HG02943 (cell line): ENCODE data around the gene ATAD5.
"Not testable (repeated sequence)": the region's sequence is repeated elsewhere in the genome, so short reads cannot be mapped to it uniquely, and the experiment has no call there.

Source experiments
- ATAC-seq: cut with Tn5 transposase; IDR thresholded peaks from one replicate; pipeline ENCODE4 v1.9.1; 2021; ENCODE audit warnings: mild to moderate bottlenecking, low read depth, moderate library complexity; ENCODE audit not compliant: unreplicated experiment

Gene ATAD5

DNA sequence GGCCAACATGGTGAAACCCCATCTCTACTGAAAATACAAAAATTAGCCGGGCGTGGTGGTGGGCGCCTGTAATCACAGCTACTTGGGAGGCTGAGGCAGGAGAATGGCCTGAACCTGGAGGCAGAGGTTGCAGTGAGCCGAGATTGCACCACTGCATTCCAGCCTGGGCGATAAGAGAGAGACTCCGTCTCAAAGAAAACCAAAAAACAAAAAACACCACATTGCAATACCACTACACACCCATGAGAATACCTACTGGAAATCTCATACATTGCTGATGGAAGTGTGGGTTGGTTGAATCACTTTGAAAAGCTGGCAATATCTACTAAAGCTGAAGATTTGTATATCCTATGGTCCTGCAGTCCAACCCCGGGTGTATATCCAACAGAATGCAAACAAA, 78.4 kb downstream of the ATAD5 start:
- ATAC-seq, result not testable (repeated sequence)

DNA sequence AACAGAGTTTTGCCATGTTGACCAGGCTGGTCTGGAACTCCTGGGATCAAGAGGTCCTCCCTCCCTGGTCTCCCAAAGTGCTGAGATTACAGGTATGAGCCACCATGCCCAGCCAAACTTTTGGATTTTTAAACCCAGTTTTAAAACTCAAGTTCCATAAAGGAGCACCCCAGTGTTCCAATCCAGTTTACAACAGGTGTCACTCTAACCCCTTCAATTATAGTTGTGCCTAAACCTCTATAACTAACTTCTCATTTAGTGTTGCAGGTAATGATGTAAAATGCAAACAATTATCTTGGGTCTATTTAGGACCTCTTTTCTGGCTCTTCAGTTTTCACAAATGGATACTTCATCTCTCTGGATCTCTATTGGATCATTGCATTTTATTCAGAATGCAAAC, 82.2 kb downstream of the ATAD5 start:
- ATAC-seq, result no peak

GRCh38 chr17:30915833-30916611, 84.3 kb downstream of the ATAD5 start:
- no peak for ATAC-seq

- ATAC-seq, result no peak
Observed at GRCh38 chr17:30917050-30917449, 85.3 kb downstream of the ATAD5 start.

DNA sequence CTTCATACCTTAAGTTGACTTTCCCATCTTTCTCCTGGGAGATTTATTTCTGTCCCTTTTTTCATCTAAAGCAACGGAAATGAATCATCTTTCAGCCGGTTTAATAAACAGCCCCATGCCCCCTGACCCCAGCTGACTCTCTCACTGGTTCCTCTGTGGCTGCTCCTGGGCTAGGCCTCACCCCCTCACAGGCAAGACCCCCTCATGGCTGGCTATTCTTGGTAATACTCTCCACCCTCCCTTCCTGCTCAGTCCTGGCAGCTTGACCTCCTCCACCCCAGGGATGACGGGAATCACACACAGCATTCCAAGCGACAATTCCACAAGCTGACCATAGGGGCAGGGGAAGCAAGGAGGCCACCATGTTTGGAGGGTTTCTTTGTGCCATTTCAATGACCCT, 88.5 kb downstream of the ATAD5 start:
- ATAC-seq, result no peak

GRCh38 chr17:30920683-30921543, 89.1 kb downstream of the ATAD5 start:
- no peak for ATAC-seq

DNA sequence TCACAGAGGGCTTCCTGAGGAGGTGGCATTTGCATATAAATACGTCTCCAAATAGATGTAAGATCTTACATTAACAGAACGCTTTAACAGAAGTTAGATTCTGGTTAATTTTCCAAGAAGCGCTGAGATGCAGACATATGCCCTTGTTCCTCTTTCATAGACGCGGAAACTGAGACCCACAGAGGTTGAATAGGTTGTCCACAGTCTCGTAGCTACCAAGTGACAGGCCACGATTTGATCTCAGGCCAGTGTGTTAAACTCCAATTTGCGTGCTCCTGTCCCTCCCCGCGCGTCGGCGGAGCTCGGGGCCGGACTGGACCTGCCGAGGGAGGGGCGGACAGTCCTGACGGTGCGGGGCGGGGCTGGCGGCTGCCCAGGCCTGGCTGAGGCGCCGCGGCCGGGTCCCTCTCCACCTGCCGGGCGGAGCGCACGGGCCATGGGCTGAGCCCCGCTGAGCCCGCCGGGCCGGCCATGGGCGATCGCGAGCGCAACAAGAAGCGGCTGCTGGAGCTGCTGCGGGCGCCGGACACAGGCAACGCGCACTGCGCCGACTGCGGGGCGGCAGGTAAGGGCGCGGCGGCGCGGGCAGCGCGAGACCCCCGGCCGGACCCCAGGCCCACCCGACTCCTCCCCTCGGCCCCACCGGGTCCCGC, 89.9 kb downstream of the ATAD5 start, which contains the start of gene ADAP2:
Gene ADAP2 (plus strand): TSS at position 402 of the 653 bp plus-strand sequence. CDS start 70 bp downstream, at position 472.
- no peak for ATAC-seq

DNA sequence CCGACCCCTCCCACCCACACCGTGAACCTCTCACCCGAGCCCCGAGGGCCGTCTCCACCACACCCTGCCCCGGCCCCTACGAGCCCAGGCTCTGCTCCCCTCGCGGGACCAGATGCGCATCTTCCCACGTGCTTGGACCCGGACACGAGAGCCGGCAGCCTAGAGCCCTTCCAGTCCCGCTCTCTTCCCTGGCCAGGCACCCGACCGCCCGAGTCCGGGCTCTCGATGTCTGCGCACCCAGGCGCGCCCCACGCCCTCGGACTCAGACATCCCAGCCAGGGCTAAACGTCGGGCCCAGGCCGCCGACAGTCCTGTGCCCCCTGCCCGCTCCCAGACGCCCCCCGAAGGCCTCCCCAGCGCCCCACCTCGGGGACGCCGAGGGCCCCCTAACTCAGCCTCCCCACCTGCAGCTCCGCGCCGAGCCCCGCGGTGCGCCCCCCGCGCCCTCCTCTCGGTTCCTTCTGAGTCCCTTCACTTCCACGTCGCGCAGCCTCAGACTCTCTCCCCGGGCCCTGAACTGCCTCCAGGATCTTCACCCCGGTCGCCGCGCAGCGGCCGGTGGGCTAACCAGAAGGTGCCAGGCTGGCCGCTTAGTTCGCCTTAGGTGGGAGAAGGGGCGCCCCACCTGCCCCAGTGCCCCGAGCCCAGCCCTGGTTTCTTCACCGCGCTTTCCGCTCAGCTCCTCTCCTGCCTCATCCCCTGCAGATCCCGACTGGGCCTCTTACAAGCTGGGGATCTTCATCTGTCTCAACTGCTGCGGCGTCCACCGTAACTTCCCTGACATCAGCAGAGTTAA, 90.7 kb downstream of the ATAD5 start:
- ATAC-seq, result no peak

GRCh38 chr17:30924341-30924740, 92.6 kb downstream of the ATAD5 start:
- no peak for ATAC-seq

GRCh38 chr17:30926516-30926915, 94.8 kb downstream of the ATAD5 start:
- ATAC-seq, result no peak

- ATAC-seq, result no peak
Observed at GRCh38 chr17:30927756-30928155, 96.0 kb downstream of the ATAD5 start.

- ATAC-seq, result no peak
Observed at GRCh38 chr17:30928584-30928983, 96.8 kb downstream of the ATAD5 start.

- ATAC-seq, result no peak
Observed at GRCh38 chr17:30929081-30929633, 97.4 kb downstream of the ATAD5 start.

- ATAC-seq, result not testable (repeated sequence)
Observed at GRCh38 chr17:30929861-30930260, 98.1 kb downstream of the ATAD5 start.

DNA sequence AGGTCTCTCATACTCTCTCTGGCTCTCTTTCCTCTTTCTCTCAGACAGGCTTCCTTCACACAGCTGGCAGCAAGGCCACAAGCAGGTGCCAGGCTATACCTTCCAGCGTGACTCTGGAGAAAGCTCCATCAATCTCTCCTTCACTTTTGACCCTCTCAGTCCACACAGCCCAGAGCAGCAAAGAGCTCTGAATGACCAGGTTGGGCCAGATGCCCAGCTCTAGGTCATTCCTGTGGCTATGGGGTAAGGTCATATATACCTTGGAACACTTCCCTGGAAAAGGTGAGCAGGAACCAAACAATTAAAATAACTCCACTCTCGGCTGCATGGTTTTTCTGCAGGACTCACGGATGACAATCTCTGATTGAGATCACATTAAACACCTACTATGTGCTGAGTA, 98.7 kb downstream of the ATAD5 start:
- ATAC-seq, result no peak

DNA sequence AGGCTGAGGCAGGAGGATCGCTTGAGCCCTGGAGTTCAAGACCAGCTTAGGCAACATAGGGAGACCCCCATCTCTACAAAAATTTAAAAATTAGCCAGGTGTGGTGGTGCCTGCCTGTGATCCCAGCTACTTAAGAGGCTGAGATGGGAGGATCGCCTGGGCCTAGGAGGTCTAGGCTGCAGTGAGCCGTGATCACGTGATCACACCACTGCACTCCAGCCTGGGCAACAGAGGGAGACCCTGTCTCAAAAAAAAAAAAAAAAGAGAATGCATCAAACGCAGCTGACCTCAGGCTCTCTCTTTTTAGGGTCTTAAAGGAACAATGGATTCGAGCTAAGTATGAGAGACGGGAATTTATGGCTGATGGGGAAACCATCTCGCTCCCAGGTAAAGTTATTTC, 99.8 kb downstream of the ATAD5 start:
- ATAC-seq, result not testable (repeated sequence)

DNA sequence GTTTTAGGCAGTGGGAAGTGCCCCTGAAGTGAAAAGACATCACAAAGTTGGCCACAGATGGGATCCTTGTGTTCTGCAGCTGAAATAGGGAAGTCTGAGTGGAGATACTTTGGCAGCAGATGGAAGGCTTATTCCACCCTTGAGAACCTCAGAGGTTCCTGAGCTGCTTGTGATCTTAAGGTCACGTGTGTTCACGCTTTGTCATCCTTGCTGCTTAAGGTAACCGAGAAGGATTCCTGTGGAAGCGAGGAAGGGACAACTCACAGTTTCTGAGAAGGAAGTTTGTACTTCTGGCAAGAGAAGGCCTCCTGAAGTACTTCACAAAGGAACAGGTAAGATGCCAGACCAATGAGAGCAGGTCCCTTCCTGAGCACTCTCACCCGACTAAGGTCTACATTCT, 102.2 kb downstream of the ATAD5 start:
- no peak for ATAC-seq

DNA sequence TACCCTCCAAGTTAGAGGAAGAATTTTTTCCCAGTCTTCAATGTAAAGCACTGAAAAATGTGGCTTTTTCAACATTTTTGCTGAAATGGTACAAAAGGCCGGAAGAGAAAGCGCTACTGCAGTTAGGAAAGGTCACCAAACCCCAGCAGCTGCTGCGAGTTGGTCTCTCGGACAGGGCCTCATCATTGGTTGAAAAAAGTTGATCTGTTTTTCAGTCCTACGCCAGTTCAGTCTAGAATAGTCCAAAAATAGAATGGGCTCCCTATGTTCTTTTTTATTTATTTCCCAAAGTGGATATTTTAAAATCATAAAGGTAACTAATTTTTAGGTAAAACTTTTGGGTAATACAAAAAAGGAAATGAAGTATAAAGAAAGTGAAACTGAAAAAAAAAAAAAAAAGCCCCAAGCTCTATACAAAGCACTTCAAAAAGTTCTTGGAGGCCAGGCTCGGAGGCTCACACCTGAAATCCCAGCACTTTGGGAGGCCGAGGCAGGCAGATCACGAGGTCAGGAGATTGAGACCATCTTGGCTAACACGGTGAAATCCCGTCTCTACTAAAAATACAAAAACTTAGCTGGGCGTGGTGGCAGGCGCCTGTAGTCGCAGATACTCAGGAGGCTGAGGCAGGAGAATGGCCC, 107.4 kb downstream of the ATAD5 start:
- no peak for ATAC-seq

GRCh38 chr17:30942308-30943079, 110.7 kb downstream of the ATAD5 start:
- ATAC-seq, result no peak
